AG09319 (cell line): ENCODE measurements around the gene PARD3B.

ENCODE experiments used
- DNase-seq: peaks from one replicate; pipeline ENCODE4 v3.0.0-alpha.2; 2010; ENCODE audit warnings: low read depth; ENCODE audit errors: extremely low read depth
- CTCF ChIP-seq: IDR thresholded peaks from 2 replicates; pipeline ENCODE4 v1.5.1; 2011; ENCODE audit warnings: low read depth, mild to moderate bottlenecking, inconsistent platforms, low read length, moderate library complexity

Gene PARD3B

GRCh38 chr2:204840504-204840903, 295.2 kb downstream of the PARD3B start:
- DNase-seq, result no peak

GRCh38 chr2:204842068-204842467, 296.8 kb downstream of the PARD3B start:
- no peak for TF ChIP-seq CTCF
- DNase-seq, result no peak

More at GRCh38 chr2:204840504-204840903, 295.2 kb downstream of the PARD3B start:
- no peak for TF ChIP-seq CTCF

- peak; percentile 87 for DNase-seq
- no peak for TF ChIP-seq CTCF
Observed at GRCh38 chr2:204842661-204843485, 297.6 kb downstream of the PARD3B start.

GRCh38 chr2:204846471-204846870, 301.2 kb downstream of the PARD3B start:
- TF ChIP-seq CTCF, result no peak
- DNase-seq, result no peak

GRCh38 chr2:204849892-204850291, 304.6 kb downstream of the PARD3B start:
- no peak for DNase-seq
- no peak for TF ChIP-seq CTCF

- no peak for DNase-seq
- TF ChIP-seq CTCF, result no peak
Observed at GRCh38 chr2:204850581-204850980, 305.3 kb downstream of the PARD3B start.

- TF ChIP-seq CTCF, result no peak
- no peak for DNase-seq
Observed at GRCh38 chr2:204853905-204854304, 308.6 kb downstream of the PARD3B start.
